ENCODE data around the gene C1GALT1.
A peak's percentile ranks its signal among the peaks of the same experiment; 100 is the strongest.

The C1GALT1 gene

GRCh38 chr7:7202375-7202720 lies 20.0 kb downstream of the C1GALT1 start:
- no peak for DNase-seq

GRCh38 chr7:7203813-7204575 lies 21.6 kb downstream of the C1GALT1 start:
- no peak for DNase-seq

GRCh38 chr7:7207876-7208275 lies 25.5 kb downstream of the C1GALT1 start:
- no peak for DNase-seq

DNA sequence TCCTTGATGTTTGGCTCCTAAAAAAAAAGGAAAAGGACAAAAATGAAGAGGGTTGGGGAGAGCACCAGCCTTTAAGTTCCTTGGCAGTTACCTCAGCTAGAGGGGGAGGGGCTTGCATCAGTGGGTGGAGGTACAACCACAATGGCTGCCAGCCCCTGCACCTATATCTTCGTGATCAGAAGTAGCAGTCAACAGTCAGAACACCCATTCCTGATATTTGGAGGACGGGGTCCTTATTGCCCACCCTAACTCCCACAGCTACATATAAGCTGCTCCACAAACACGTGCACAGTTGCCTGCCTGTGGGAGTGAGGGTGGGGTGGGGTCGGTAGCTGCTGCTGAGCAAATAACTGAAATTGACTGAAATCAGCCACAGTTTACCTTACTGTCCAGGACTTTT lies 26.2 kb downstream of the C1GALT1 start:
- DNase-seq: no peak

- no peak for DNase-seq
Measured at GRCh38 chr7:7209412-7210050, 27.2 kb downstream of the C1GALT1 start.

- DNase-seq: no peak
Measured at GRCh38 chr7:7210475-7211237, 28.3 kb downstream of the C1GALT1 start.

DNA sequence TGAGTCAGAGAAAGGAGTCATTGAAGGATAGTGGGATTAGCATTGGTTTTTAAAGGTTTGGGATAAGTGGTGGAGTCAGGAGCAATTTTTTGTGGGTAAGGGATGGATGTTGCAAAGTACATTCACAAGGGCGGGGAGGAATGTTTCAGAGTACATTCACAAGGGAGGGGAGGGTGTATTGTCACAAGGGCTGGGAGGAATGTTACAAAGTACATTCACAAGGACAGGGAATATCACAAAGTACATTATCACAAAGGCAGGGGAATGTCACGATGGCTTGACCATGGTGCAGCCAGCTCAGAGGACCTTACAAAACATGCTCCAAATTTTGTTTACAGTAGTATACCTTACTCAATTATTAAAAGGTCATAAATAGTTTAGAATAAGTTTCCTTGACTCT lies 30.3 kb downstream of the C1GALT1 start:
- no peak for DNase-seq

- DNase-seq: no peak
Measured at GRCh38 chr7:7214398-7215347, 32.3 kb downstream of the C1GALT1 start.

DNA sequence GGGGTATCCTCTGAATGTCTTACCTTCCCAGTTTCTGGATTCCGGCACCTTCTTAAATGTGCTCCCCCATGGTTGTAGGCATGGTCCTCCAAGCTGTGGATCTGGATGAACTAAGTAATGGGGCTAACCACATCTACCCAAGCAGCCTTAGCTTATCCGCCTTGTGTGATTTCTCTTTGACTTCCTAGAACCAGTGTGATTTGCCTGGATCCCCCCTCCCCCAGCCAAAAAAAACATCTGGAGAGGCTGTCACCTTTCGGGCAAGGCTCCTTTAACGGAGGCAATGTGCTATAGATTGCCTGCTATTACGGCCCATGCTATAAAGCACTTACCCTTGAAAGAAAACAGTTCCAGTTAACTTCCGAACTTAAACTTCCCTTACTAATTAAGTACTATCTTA lies 33.9 kb downstream of the C1GALT1 start:
- DNase-seq: no peak

DNA sequence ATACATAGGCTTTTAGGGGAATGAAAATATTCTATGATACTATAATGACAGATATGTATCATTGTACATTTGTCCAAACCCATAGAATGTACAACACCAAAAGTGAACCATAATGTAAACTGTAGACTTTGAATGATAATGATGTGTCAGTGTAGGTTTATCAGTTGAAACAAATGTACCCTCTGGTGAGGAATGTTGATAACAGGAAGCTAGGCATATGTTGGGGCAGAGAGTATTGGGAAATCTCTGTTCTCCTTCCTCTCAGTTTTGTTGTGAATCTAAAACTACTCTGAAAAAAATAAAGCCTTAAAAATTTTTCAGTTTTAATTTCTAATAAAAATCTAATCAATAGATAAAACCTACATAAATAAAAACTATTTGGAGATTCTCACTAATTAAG lies 36.9 kb downstream of the C1GALT1 start:
- DNase-seq: no peak

GRCh38 chr7:7220821-7221220 lies 38.5 kb downstream of the C1GALT1 start:
- no peak for DNase-seq

GRCh38 chr7:7221599-7222038 lies 39.3 kb downstream of the C1GALT1 start:
- peak; percentile 19 for DNase-seq

DNA sequence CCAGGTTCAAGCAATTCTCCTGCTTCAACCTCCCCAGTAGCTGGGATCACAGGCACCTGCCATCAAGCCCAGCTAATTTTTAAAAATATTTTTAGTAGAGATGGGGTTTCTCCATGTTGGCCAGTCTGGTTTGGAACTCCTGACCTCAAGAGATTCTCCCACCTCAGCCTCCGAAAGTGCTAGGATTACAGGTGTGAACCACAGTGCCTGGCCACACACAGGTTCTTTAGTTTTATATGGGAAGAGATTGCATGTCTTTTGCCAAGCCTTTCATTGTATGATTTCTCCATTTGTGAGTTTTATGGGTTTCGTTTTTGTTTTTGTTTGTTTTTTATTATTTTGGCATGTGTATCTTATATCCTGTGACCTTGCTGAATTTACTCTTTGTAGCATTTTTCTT lies 40.9 kb downstream of the C1GALT1 start:
- no peak for DNase-seq

- no peak for DNase-seq
Measured at GRCh38 chr7:7226407-7226806, 44.1 kb downstream of the C1GALT1 start.

DNA sequence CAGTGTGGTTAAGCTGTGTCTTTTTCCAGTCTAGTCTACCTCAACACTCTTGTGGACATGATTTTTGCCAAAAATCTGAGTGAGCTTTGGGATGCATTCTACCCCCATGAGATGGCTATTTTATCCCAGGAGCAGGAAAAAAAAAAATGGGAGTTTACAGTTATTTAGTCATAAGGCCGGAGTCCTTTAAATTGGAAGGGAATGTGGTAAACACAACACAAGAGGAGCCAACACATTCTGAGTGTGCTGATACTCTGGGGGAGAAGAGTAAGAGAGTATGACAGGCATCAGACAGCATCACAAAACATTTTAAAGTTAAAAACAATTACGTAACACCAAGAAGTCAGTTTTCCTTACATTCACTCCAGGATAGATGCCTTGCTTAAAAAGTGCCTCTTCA lies 46.1 kb downstream of the C1GALT1 start:
- no peak for DNase-seq

DNA sequence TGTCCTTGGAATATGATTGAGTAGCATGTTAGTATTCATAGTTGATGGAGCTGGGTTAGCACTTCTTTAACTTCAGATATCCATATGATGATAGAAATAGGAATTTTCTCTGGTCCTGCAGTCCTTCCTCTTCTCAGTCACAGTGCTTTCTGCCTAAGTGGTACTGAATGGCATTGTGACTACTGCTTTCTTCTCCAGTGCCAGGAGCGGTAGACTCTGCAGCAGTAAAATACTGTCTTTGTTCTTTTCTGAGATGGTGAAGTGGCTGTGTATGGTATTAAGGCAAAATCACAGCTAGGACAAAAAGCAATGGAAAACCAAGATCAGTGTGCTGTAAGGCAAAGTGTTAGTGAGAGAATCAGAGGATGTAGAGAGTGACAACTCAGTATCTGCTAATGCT lies 46.6 kb downstream of the C1GALT1 start:
- DNase-seq: no peak

- no peak for DNase-seq
Measured at GRCh38 chr7:7231000-7231399, 48.7 kb downstream of the C1GALT1 start.

GRCh38 chr7:7231865-7232264 lies 49.5 kb downstream of the C1GALT1 start:
- no peak for DNase-seq

- no peak for DNase-seq
Measured at GRCh38 chr7:7235347-7235746, 53.0 kb downstream of the C1GALT1 start.

DNA sequence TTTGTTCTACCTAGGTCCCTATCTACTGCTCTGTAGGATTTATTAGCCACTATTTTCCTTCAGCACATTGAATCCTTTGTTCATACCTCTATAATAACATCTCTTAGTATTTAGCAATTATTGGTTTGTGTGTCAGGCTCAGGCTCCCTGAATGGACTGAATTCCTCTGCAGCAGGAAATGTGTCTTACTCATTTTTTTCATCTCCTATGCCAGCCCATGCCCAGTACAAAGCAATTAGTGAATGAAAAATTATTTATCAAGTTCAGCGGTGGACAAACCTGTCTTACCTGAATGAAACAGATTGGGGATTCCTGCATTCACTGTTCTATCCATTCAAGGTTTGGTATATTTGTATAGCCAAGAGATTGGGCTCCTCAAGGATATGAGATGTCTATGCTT lies 53.7 kb downstream of the C1GALT1 start:
- DNase-seq: no peak

DNA sequence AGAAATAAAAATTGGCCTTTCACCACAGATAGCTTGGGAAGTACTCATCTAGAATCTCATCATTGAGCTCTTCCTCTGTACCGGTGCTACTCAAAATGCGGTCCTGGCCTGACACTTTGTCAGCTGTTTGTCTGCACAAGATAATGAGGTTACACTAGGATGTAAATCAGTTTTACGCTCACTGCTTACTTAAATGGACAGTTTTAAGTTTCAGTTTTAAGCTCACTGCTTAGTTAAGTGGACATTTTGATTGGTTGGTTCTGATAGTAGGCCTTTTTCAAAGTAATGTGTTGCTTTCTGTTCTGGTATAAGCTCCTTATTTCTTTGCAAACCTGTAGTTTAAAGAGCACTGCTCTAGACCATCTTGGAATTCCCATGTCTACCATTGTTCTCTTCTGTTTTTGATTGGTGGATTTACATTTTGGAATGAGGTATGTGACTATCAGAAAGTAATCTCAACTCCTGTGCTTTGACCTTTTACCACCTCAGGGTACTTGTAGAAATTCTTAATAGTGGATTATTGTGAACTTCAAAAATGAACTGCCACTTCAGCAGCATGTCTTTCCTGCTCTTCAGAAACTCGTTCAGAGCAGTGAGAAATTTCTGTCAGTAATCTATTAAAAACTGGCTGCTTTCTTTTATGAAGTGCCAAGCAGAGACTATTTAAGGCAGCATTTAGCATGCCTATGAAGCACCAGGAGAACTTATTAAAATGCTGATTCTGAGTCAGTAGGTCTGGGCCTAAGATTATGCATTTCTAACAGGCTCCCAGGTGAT lies 55.0 kb downstream of the C1GALT1 start:
- DNase-seq: no peak

DNA sequence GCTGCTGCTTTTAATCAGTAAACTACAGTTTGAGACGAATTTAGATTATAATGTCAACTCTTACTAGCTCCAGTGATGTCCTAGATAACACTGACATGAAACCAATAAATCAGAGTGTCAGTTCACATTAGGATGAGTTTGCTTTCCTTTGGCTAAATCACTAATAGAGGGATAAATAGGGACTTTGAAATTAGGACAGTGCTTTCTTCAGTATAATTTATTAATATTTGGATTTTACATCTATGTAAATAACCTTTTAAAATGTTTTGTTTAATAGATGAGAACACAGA lies 55.6 kb downstream of the C1GALT1 start:
- DNase-seq: no peak

All from amniotic stem cell (primary cell).